Measurements from ENCODE around the gene CCDC92B.

Gene CCDC92B

GRCh38 chr17:2750721-2751120 is 1.3 kb upstream of the CCDC92B start:
- peaks cover 2% of the 10 kb centered on the region for H3K4me1 Mint-ChIP-seq (ENCODE audit: low read depth)
- H3K36me3 Mint-ChIP-seq, result no peaks in the 10 kb centered on the region
- H3K27ac Mint-ChIP-seq, result no peak overlapping the region
- H3K9me3 Mint-ChIP-seq (ENCODE audit: low read depth), result no peaks in the 10 kb centered on the region
- no peak overlapping the region for H3K4me3 Mint-ChIP-seq
- peaks cover 25% of the 10 kb centered on the region for H3K27me3 Mint-ChIP-seq

- Mint-ChIP-seq H3K36me3 (no peaks in the 10 kb centered on the region), H3K27ac (no peak overlapping the region), H3K9me3 (ENCODE audit: low read depth) (no peaks in the 10 kb centered on the region), H3K4me1 (ENCODE audit: low read depth) (peaks cover 2% of the 10 kb centered on the region), H3K4me3 (no peak overlapping the region), H3K27me3 (peaks cover 31% of the 10 kb centered on the region)
Measured at GRCh38 chr17:2749784-2750181, 331 bp upstream of the CCDC92B start.

- Mint-ChIP-seq H3K4me3 (no peak overlapping the region), H3K4me1 (ENCODE audit: low read depth) (no peaks in the 10 kb centered on the region), H3K36me3 (no peaks in the 10 kb centered on the region), H3K27ac (no peak overlapping the region), H3K9me3 (ENCODE audit: low read depth) (no peaks in the 10 kb centered on the region), H3K27me3 (peaks cover 32% of the 10 kb centered on the region)
Measured at GRCh38 chr17:2745317-2746037, 4.0 kb downstream of the CCDC92B start.

- peaks cover 10% of the 10 kb centered on the region for H3K27me3 Mint-ChIP-seq
- no peaks in the 10 kb centered on the region for H3K36me3 Mint-ChIP-seq
- no peak overlapping the region for H3K4me3 Mint-ChIP-seq
- no peaks in the 10 kb centered on the region for H3K9me3 Mint-ChIP-seq (ENCODE audit: low read depth)
- no peak overlapping the region for H3K27ac Mint-ChIP-seq
- no peaks in the 10 kb centered on the region for H3K4me1 Mint-ChIP-seq (ENCODE audit: low read depth)
Measured at GRCh38 chr17:2737693-2738092, 11.8 kb downstream of the CCDC92B start.

GRCh38 chr17:2736956-2737355 is 12.5 kb downstream of the CCDC92B start:
- Mint-ChIP-seq H3K4me3 (no peak overlapping the region), H3K4me1 (ENCODE audit: low read depth) (no peaks in the 10 kb centered on the region), H3K27me3 (peaks cover 7% of the 10 kb centered on the region), H3K36me3 (no peaks in the 10 kb centered on the region), H3K9me3 (ENCODE audit: low read depth) (no peaks in the 10 kb centered on the region), H3K27ac (no peak overlapping the region)

- H3K27me3 Mint-ChIP-seq, result peaks cover 8% of the 10 kb centered on the region
- no peaks in the 10 kb centered on the region for H3K36me3 Mint-ChIP-seq
- no peak overlapping the region for H3K4me3 Mint-ChIP-seq
- H3K9me3 Mint-ChIP-seq (ENCODE audit: low read depth), result no peaks in the 10 kb centered on the region
- H3K4me1 Mint-ChIP-seq (ENCODE audit: low read depth), result no peaks in the 10 kb centered on the region
- H3K27ac Mint-ChIP-seq, result no peak overlapping the region
Measured at GRCh38 chr17:2735896-2736295, 13.6 kb downstream of the CCDC92B start.

GRCh38 chr17:2734939-2735338 is 14.5 kb downstream of the CCDC92B start:
- Mint-ChIP-seq H3K4me3 (no peak overlapping the region), H3K27ac (no peak overlapping the region), H3K36me3 (no peaks in the 10 kb centered on the region), H3K9me3 (ENCODE audit: low read depth) (no peaks in the 10 kb centered on the region), H3K4me1 (ENCODE audit: low read depth) (no peaks in the 10 kb centered on the region), H3K27me3 (peaks cover 8% of the 10 kb centered on the region)

- H3K27ac Mint-ChIP-seq, result no peak overlapping the region
- H3K27me3 Mint-ChIP-seq, result peaks cover 14% of the 10 kb centered on the region
- H3K4me3 Mint-ChIP-seq, result no peak overlapping the region
- no peaks in the 10 kb centered on the region for H3K36me3 Mint-ChIP-seq
- H3K4me1 Mint-ChIP-seq (ENCODE audit: low read depth), result no peaks in the 10 kb centered on the region
- H3K9me3 Mint-ChIP-seq (ENCODE audit: low read depth), result no peaks in the 10 kb centered on the region
Measured at GRCh38 chr17:2731807-2732206, 17.6 kb downstream of the CCDC92B start.

GRCh38 chr17:2730764-2731353 is 18.6 kb downstream of the CCDC92B start:
- no peak overlapping the region for H3K4me3 Mint-ChIP-seq
- H3K9me3 Mint-ChIP-seq (ENCODE audit: low read depth), result no peaks in the 10 kb centered on the region
- H3K36me3 Mint-ChIP-seq, result no peaks in the 10 kb centered on the region
- H3K27me3 Mint-ChIP-seq, result peaks cover 14% of the 10 kb centered on the region
- no peak overlapping the region for H3K27ac Mint-ChIP-seq
- H3K4me1 Mint-ChIP-seq (ENCODE audit: low read depth), result no peaks in the 10 kb centered on the region

GRCh38 chr17:2724784-2725164 is 24.7 kb downstream of the CCDC92B start:
- Mint-ChIP-seq H3K4me1 (ENCODE audit: low read depth) (peaks cover 6% of the 10 kb centered on the region), H3K4me3 (peak overlapping the region; percentile 54), H3K9me3 (ENCODE audit: low read depth) (no peaks in the 10 kb centered on the region), H3K27me3 (peaks cover 11% of the 10 kb centered on the region), H3K27ac (no peak overlapping the region), H3K36me3 (no peaks in the 10 kb centered on the region)

- Mint-ChIP-seq H3K36me3 (no peaks in the 10 kb centered on the region), H3K9me3 (ENCODE audit: low read depth) (no peaks in the 10 kb centered on the region), H3K4me3 (no peak overlapping the region), H3K27ac (no peak overlapping the region), H3K27me3 (peaks cover 9% of the 10 kb centered on the region), H3K4me1 (ENCODE audit: low read depth) (peaks cover 6% of the 10 kb centered on the region)
Measured at GRCh38 chr17:2723997-2724783, 25.3 kb downstream of the CCDC92B start.

GRCh38 chr17:2723505-2723996 is 25.9 kb downstream of the CCDC92B start:
- H3K4me1 Mint-ChIP-seq (ENCODE audit: low read depth), result peaks cover 6% of the 10 kb centered on the region
- no peak overlapping the region for H3K27ac Mint-ChIP-seq
- H3K27me3 Mint-ChIP-seq, result peaks cover 6% of the 10 kb centered on the region
- peak overlapping the region; percentile 35 for H3K4me3 Mint-ChIP-seq
- H3K36me3 Mint-ChIP-seq, result no peaks in the 10 kb centered on the region
- no peaks in the 10 kb centered on the region for H3K9me3 Mint-ChIP-seq (ENCODE audit: low read depth)

- H3K4me3 Mint-ChIP-seq, result no peak overlapping the region
- peaks cover 6% of the 10 kb centered on the region for H3K4me1 Mint-ChIP-seq (ENCODE audit: low read depth)
- H3K36me3 Mint-ChIP-seq, result no peaks in the 10 kb centered on the region
- H3K27ac Mint-ChIP-seq, result no peak overlapping the region
- H3K9me3 Mint-ChIP-seq (ENCODE audit: low read depth), result no peaks in the 10 kb centered on the region
- peaks cover 6% of the 10 kb centered on the region for H3K27me3 Mint-ChIP-seq
Measured at GRCh38 chr17:2722611-2723010, 26.8 kb downstream of the CCDC92B start.

GRCh38 chr17:2721603-2722002 is 27.8 kb downstream of the CCDC92B start:
- Mint-ChIP-seq H3K36me3 (no peaks in the 10 kb centered on the region), H3K9me3 (ENCODE audit: low read depth) (no peaks in the 10 kb centered on the region), H3K4me1 (ENCODE audit: low read depth) (peaks cover 6% of the 10 kb centered on the region), H3K4me3 (no peak overlapping the region), H3K27me3 (peaks cover 4% of the 10 kb centered on the region), H3K27ac (no peak overlapping the region)

GRCh38 chr17:2719861-2720260 is 29.6 kb downstream of the CCDC92B start:
- H3K4me1 Mint-ChIP-seq (ENCODE audit: low read depth), result no peaks in the 10 kb centered on the region
- H3K4me3 Mint-ChIP-seq, result no peak overlapping the region
- no peaks in the 10 kb centered on the region for H3K27me3 Mint-ChIP-seq
- no peak overlapping the region for H3K27ac Mint-ChIP-seq
- no peaks in the 10 kb centered on the region for H3K9me3 Mint-ChIP-seq (ENCODE audit: low read depth)
- H3K36me3 Mint-ChIP-seq, result no peaks in the 10 kb centered on the region

Data from activated naive CD8-positive, alpha-beta T cell (primary cell).